NK-92 (cell line): ENCODE results near the gene LMTK2.

Experiments
- DNase-seq: peaks from one replicate; lab custom pipeline; 2025; ENCODE audit not compliant: unreplicated experiment; lab: John Stamatoyannopoulos, UW

LMTK2 gene

DNA sequence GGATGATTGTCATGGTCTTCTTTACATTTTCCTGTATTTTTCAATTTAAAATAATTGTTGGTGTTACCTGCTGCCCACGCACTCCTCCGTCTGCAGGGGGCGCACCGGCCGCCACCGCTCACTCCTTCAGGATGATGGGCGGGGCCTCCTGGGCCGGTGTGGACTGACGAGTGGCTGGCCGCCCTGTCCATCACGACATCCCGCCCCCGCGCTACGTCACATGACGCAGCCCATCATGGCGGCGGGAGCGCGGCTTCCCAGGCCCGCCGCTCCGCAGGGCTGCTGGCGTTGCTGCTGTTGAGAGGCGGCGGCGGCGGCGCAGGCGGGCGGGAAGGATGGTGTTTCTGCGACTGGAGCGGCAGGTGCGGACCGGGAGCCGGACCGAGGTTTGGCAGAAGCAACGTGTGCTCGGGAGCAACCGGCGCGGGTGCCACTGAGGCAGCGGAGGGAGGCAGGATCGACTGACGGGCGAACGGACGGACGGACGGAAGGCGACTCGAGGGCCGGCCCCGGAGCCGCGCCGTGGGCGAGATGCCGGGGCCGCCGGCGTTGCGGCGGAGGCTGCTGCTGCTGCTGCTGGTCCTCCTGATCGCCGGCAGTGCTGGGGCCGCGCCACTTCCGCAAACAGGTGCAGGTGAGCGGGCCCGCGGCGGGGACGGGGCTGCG lies at the start of gene LMTK2:
Gene LMTK2, plus strand, starts transcription at position 216 of the 666 bp plus-strand sequence. Its CDS starts 316 bp downstream, at position 532.
- peak; percentile 65 for DNase-seq

- no peak for DNase-seq
Measured at GRCh38 chr7:98057157-98057556, 49.5 kb upstream of the LMTK2 start.

- no peak for DNase-seq
Measured at GRCh38 chr7:98058186-98058585, 48.5 kb upstream of the LMTK2 start.

GRCh38 chr7:98064233-98064632 lies 42.4 kb upstream of the LMTK2 start:
- no peak for DNase-seq

GRCh38 chr7:98066208-98066607 lies 40.5 kb upstream of the LMTK2 start:
- no peak for DNase-seq

DNA sequence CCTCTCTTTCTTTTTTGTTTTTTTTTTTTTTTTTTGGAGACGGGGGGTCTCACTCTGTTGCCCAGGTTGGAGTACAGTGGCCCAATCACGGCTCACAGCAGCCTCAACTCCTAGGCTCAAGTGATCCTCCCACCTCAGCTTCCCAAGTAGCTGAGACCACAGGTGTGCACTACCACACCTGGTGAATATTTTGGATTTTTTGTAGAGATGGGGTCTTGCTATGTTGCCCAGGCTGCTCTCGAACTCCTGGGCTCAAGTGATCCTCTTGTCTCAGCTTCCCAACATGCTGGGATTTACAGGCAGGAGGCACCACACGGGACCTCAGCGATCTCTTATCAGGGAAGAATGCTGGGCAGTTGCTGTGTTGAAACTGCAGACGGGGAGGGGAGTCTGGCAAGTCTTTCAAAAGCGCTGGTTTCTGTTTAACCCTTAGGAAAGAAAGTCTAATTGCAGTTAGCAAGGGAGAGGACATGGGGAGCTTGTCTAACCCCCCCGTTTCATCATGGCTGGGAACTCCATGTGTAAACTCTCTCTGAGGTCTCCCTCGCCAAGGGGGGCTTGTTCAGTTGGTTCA lies 39.6 kb upstream of the LMTK2 start:
- DNase-seq: no peak

GRCh38 chr7:98073047-98073446 lies 33.6 kb upstream of the LMTK2 start:
- no peak for DNase-seq

- DNase-seq: no peak
Measured at GRCh38 chr7:98075801-98076200, 30.9 kb upstream of the LMTK2 start.

GRCh38 chr7:98077762-98078161 lies 28.9 kb upstream of the LMTK2 start:
- no peak for DNase-seq

DNA sequence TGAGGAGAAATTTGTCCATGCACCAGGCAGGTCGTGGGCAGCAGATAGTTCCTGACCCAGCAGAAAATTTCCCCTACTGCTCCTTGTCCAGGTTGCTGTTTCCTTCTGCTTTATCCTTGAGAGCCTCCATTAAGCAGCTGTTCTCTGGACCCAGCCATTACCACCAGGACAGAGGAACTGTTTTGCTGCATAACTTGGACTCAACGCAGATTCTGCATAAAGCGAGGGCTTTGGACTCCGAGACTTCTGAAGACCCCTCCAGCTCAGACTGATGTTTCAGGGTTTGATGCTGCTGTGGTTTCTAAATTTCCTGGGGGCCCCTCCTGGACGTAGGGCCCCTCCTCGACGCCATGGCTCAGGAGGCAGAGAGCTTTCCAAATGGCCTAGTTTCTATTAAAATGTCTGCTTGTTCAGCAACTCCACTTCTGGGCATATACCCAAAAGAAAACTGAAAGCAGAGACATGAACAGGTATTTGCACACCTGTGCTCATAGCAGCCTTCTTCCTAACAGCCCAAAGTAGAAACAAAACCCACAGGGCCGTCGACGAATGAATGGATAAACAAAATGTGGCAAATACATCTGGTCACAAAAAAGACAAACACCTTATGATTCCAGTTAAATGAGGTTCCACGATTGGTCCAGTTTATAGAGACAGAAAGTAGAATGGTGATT lies 28.3 kb upstream of the LMTK2 start:
- no peak for DNase-seq

DNA sequence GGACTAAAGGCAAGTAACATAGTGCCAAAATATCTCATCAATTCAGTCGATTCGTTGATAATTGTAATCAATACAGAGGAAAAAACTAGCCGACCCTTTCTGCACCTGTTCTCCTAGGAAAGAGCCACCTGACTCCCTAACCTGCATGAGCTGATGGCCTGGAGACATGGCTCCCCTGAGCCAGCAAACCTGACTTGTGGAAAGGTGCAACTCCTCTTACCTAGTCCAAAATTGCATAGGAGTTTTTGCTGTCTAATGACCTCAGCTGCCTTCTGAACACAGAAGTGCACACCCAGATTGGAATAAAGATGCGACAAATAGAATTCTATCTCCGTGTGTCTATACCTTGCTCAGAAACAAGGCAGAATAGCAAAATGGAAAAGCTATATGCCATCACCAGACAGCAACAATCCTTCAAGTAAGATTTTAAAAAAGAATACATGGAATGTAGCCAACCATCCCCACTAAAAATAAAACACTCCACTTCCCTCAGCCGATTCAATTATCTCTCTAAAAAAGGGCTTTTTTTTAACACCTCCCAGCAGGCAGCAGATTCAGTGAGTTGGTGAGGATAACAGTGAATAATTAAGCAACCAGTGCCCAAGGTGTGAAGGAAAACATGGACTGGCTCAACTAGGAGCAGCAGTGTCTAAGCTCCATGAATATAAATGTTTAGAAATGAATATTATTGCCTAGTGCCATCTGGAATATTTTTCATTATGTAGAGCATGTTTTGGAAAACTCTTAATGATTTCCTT lies 26.6 kb upstream of the LMTK2 start:
- DNase-seq: no peak

- DNase-seq: no peak
Measured at GRCh38 chr7:98081319-98081718, 25.3 kb upstream of the LMTK2 start.

DNA sequence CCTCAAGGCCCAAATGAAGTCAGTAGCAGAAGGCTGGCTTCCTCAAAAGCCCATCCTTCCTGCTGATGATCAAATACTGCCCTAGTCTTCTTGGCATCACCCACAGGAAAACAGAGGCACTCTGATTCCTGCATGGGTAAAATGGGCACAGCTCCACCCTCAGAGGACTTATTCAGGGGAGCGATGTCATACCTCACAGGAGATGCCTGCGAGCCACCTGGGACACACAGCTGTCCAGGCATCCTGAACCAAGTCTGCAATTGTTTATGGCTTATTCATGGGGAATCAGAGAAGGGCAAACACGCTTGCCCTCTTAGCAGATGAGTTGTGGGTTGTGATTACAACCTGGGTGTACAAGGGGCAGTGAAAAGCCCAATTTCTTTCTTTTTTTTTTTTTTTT lies 22.0 kb upstream of the LMTK2 start:
- no peak for DNase-seq

DNA sequence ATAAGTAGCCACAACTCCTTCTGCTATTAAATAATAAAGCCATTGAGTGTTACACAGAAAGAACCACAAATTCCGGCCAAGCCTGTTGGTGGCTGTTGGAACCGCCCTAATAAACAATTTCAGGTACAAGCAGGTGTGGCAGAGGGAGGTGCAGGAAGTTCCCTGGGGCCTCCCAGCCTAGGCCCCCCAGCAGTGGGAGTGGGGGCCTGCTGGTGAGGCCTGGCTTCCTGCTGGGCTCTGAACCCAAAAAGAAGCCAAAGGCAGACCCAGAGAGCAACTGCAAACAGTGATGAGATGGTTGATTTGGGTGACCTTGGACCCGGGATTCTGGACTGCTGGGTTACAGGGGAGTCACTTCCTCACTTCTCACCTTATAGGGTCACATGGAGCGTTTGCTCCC lies 21.0 kb upstream of the LMTK2 start:
- DNase-seq: no peak

DNA sequence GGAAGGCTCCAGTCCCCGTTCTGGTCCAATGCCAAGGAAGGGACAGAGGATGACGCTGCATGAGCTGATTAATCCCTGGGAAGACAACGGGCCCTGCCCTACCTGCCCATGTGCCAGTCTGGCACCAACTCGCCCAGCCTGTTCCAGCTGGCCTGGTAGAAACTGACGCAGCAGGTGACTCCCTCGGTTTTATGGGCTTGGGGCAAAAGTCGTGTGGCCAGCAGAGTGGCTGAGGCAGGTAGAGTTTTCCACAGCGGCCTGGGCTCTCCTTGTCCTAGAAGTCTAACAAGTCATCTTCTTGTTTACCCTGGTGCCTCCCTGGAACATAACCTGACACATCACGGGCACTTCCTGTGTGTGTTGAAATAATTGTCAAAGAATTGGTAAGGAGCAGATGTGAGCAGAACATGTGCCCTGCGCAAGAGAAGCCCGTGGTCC lies 20.4 kb upstream of the LMTK2 start:
- DNase-seq: no peak

GRCh38 chr7:98088109-98088508 lies 18.6 kb upstream of the LMTK2 start:
- no peak for DNase-seq

- no peak for DNase-seq
Measured at GRCh38 chr7:98090116-98090515, 16.5 kb upstream of the LMTK2 start.

DNA sequence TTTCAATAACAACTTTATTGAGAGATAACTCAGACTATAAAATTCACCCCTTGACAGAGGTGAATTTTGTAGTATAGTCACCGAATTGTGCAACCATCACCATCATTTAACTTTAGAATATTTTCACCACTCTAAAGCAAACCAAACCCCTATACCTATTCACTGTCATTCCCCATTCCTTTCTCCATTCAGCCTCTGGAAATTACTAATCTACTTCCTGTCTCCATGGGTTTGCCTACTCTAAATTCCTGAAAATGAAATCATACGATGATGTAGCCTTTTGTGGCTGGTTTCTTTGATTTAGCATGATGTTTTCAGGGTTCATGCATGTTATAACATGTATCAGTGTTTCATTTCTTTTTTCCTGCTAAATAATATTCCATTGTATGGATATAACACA lies 15.6 kb upstream of the LMTK2 start:
- DNase-seq: no peak

DNA sequence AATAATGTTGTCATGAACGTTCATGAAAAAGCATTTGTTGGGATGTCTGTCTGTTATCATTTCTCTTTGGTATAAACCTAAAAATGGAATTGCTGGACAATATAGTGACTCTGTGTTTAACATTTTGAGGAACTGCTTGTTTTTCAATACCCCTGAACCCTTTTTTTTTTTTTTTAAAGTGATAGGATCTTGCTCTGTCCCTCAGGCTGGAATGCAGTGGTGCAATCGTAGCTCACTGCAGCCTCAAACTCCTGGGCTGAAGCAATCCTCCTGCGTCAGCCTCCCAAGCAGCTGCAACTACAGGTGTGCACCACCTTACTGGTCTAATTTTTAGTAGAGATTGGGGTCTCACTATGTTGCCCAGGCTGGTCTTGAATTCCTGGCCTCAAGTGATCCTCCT lies 15.1 kb upstream of the LMTK2 start:
- no peak for DNase-seq

DNA sequence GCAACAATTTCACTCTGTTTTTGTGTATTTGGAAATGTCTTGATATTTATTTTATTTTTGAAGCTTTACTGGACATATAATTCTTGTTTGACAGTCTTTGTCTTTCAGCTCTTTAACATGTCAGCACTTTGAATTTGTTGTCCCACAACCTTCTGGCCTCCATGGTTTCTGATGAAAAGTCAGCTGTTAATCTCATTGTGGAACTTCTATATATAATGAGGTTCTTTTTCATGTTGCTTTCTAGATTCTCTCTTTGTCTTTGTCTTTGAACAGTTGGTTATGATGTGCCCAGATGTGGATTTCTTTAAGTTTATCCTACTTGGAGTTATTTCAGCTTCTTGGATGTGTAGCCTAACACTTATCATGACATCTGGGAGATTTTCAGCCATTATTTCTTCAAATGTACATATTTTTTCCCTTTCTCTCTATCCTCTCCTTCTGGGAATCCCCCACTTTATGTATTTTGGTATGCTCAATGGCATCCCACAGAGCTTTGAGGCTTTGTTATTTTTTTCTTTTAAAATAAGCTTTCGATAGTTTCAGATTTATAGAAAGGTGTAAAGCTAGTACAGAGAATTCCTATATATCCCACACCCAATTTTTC lies 9.5 kb upstream of the LMTK2 start:
- no peak for DNase-seq

- no peak for DNase-seq
Measured at GRCh38 chr7:98100088-98100487, 6.6 kb upstream of the LMTK2 start.
